HEK293 (cell line): ENCODE data around the gene TPRA1.

Source experiments
- CTCF ChIA-PET: fragments of 350-600 bp; formaldehyde crosslinking; extraction: SDS; loops from one replicate; lab custom pipeline; 2021; ENCODE audit warnings: antibody characterized with exemption; lab: Yijun Ruan, JAX
- POLR2A ChIA-PET: fragments of 300-600 bp; formaldehyde crosslinking; extraction: SDS; loops from one replicate; lab custom pipeline; 2020; ENCODE audit warnings: antibody characterized with exemption, inconsistent platforms; lab: Yijun Ruan, JAX
- H3K27ac ChIP-seq: fragments of 200-500 bp; sonication (Bioruptor generic); 2 replicates; pipeline ENCODE4 v1.5.1; 2014; ENCODE audit warnings: low read depth, low read length, control low read depth, inconsistent platforms; ENCODE audit errors: extremely low read depth
- H3K36me3 ChIP-seq, 2 experiments: fragments of 200-500 bp in 1 of 2; sonication (Bioruptor generic) in 1 of 2; 1 replicate in 1 of 2; 2 replicates in 1 of 2; pipeline ENCODE4 v1.5.1; 2014 to 2017; ENCODE audit warnings: inconsistent platforms in 2 of 2, low read length in 2 of 2; ENCODE audit not compliant: control insufficient read depth in 2 of 2, insufficient read depth in 1 of 2
- H3K4me1 ChIP-seq: fragments of 200-500 bp; sonication (Bioruptor generic); 2 replicates; pipeline ENCODE4 v1.5.1; 2014; ENCODE audit warnings: mild to moderate bottlenecking, low read length, inconsistent platforms; ENCODE audit not compliant: control insufficient read depth, insufficient read depth
- H3K4me3 ChIP-seq: 2 replicates; pipeline ENCODE4 v1.5.1; 2011; ENCODE audit warnings: low read depth, mild to moderate bottlenecking, control low read depth, low read length, moderate library complexity
- H3K9me3 ChIP-seq: fragments of 200-500 bp; sonication (Bioruptor generic); 2 replicates; pipeline ENCODE4 v1.5.1; 2014; ENCODE audit warnings: low read depth, low read length, inconsistent platforms; ENCODE audit not compliant: control insufficient read depth, insufficient read depth
- AEBP2 ChIP-seq: fragments of 450-650 bp; formaldehyde crosslinking; IDR thresholded peaks from 2 replicates; pipeline ENCODE4 v1.5.1; 2016; ENCODE audit warnings: missing biosample characterization, missing genetic modification characterization, borderline replicate concordance
- OSR2 ChIP-seq: fragments of 450-650 bp; formaldehyde crosslinking; IDR thresholded peaks from 2 replicates; pipeline ENCODE4 v1.5.1; 2016; ENCODE audit warnings: missing biosample characterization, missing genetic modification characterization
- SCRT2 ChIP-seq: fragments of 450-650 bp; formaldehyde crosslinking; IDR thresholded peaks from 2 replicates; pipeline ENCODE4 v1.5.1; 2016; ENCODE audit warnings: missing biosample characterization, missing genetic modification characterization
- SP2 ChIP-seq: fragments of 450-650 bp; formaldehyde crosslinking; IDR thresholded peaks from 2 replicates; pipeline ENCODE4 v1.5.1; 2016; ENCODE audit warnings: missing biosample characterization, missing genetic modification characterization
- WT1 ChIP-seq: fragments of 450-650 bp; formaldehyde crosslinking; IDR thresholded peaks from 2 replicates; pipeline ENCODE4 v1.5.1; 2016; ENCODE audit warnings: missing biosample characterization, missing genetic modification characterization
- ZNF133 ChIP-seq: fragments of 450-650 bp; formaldehyde crosslinking; IDR thresholded peaks from 2 replicates; pipeline ENCODE4 v1.5.1; 2016; ENCODE audit warnings: missing biosample characterization, missing genetic modification characterization
- ZNF23 ChIP-seq: fragments of 450-650 bp; formaldehyde crosslinking; IDR thresholded peaks from 2 replicates; pipeline ENCODE4 v1.5.1; 2016; ENCODE audit warnings: missing biosample characterization, missing genetic modification characterization, borderline replicate concordance
- ZNF280D ChIP-seq: fragments of 450-650 bp; formaldehyde crosslinking; IDR thresholded peaks from 2 replicates; pipeline ENCODE4 v1.5.1; 2016; ENCODE audit warnings: missing biosample characterization, missing genetic modification characterization
- ZNF292 ChIP-seq: fragments of 450-650 bp; formaldehyde crosslinking; IDR thresholded peaks from 2 replicates; pipeline ENCODE4 v1.5.1; 2016; ENCODE audit warnings: low read depth, missing biosample characterization, missing genetic modification characterization, borderline replicate concordance
- ZNF341 ChIP-seq: fragments of 450-650 bp; formaldehyde crosslinking; IDR thresholded peaks from 2 replicates; pipeline ENCODE4; 2016; ENCODE audit warnings: low read depth, missing biosample characterization, missing genetic modification characterization
- ZNF513 ChIP-seq: fragments of 450-650 bp; IDR thresholded peaks from 2 replicates; pipeline ENCODE4 v1.5.1; 2018; ENCODE audit warnings: missing biosample characterization, missing genetic modification characterization
- ZNF548 ChIP-seq: fragments of 450-650 bp; formaldehyde crosslinking; IDR thresholded peaks from 2 replicates; pipeline ENCODE4 v1.5.1; 2016; ENCODE audit warnings: missing biosample characterization, missing genetic modification characterization
- ZNF600 ChIP-seq: fragments of 450-650 bp; formaldehyde crosslinking; IDR thresholded peaks from 2 replicates; pipeline ENCODE4 v1.5.1; 2016; ENCODE audit warnings: missing biosample characterization, missing genetic modification characterization
- ZNF626 ChIP-seq: fragments of 450-650 bp; sonication (Bioruptor Pico); formaldehyde crosslinking; IDR thresholded peaks from 2 replicates; pipeline ENCODE4 v1.5.1; 2018; ENCODE audit warnings: missing biosample characterization, missing genetic modification characterization, inconsistent platforms
- ZNF658 ChIP-seq: fragments of 450-650 bp; formaldehyde crosslinking; IDR thresholded peaks from 2 replicates; pipeline ENCODE4; 2016; ENCODE audit warnings: missing biosample characterization, missing genetic modification characterization
- ZNF664 ChIP-seq: fragments of 450-650 bp; formaldehyde crosslinking; IDR thresholded peaks from 2 replicates; pipeline ENCODE4 v1.5.1; 2016; ENCODE audit warnings: missing biosample characterization, missing genetic modification characterization
- ZNF791 ChIP-seq: fragments of 450-650 bp; formaldehyde crosslinking; IDR thresholded peaks from 2 replicates; pipeline ENCODE4 v1.5.1; 2016; ENCODE audit warnings: missing biosample characterization, missing genetic modification characterization
- ZNF830 ChIP-seq: fragments of 450-650 bp; IDR thresholded peaks from 2 replicates; pipeline ENCODE4 v1.5.0; 2018; ENCODE audit warnings: missing biosample characterization, missing genetic modification characterization, low read depth, mild to moderate bottlenecking, moderate library complexity
- ZSCAN5A ChIP-seq: fragments of 450-650 bp; formaldehyde crosslinking; IDR thresholded peaks from 2 replicates; pipeline ENCODE4 v1.5.1; 2016; ENCODE audit warnings: missing biosample characterization, missing genetic modification characterization
- ZXDB ChIP-seq: fragments of 450-650 bp; formaldehyde crosslinking; IDR thresholded peaks from 2 replicates; pipeline ENCODE4 v1.5.1; 2016; ENCODE audit warnings: missing biosample characterization, missing genetic modification characterization
- TF ChIP-seq, protein P1 (sequence below): fragments of 450-650 bp; formaldehyde crosslinking; IDR thresholded peaks from 2 replicates; pipeline ENCODE4 v1.5.1; 2016; ENCODE audit warnings: missing biosample characterization, missing genetic modification characterization
- TF ChIP-seq, protein P2 (sequence below): fragments of 450-650 bp; formaldehyde crosslinking; IDR thresholded peaks from 2 replicates; pipeline ENCODE4 v1.5.1; 2016; ENCODE audit warnings: missing biosample characterization, missing genetic modification characterization

TPRA1 gene

DNA sequence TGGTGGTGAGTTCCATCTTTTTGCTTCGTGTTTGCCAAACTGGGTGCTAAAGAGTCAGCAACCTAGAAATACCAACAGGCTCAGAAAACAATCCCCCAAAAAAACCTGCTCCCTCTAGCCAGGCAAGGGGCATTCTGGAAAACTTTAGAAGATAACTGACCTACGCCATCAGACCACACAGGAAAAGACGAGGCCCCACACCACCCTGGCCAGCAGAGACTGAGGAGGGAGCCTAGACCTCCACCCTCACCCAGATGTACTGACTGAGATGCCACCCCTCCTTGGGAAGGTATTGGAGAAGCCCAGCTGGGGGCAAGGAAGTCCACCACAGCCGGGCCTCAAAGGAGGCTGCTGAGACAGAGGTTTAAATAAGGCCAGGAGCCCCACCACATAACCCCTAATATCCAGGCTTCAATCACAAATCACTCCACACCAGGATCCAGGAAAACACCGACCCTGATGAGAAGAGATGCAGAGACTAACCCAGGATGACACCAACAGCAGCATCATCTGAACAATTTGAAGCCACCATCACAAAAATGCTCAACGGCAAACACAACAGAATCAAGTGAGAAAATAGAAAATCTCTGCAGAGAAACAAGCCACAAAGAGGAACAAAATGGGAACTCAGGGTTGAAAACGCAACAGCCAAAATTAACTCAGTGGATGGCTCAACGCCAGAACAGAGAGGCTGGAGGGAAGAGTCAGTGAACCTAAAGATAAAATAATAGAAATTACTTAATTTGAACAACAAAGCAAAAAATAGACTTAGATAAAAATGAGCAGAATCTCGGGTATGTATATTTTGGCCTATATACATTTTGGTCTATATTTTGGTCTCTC, 61.0 kb downstream of the TPRA1 start:
- no peaks in the 10 kb centered on the region for H3K9me3 ChIP-seq
- CTCF ChIA-PET = interaction anchor here (0.7 kb wide), 1 partner anchor 155 kb away, joined by 5 read pairs; no protein-coding TSS in a partner anchor
- TF ChIP-seq ZXDB = no peak
- TF ChIP-seq ZNF658 (tag by site-specific recombination) = no peak
- no peak for TF ChIP-seq ZNF791 (tag by site-specific recombination)
- no peak for TF ChIP-seq ZNF626 (tag by site-specific recombination)
- TF ChIP-seq, protein P1, sequence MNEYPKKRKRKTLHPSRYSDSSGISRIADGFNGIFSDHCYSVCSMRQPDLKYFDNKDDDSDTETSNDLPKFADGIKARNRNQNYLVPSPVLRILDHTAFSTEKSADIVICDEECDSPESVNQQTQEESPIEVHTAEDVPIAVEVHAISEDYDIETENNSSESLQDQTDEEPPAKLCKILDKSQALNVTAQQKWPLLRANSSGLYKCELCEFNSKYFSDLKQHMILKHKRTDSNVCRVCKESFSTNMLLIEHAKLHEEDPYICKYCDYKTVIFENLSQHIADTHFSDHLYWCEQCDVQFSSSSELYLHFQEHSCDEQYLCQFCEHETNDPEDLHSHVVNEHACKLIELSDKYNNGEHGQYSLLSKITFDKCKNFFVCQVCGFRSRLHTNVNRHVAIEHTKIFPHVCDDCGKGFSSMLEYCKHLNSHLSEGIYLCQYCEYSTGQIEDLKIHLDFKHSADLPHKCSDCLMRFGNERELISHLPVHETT (tag by site-specific recombination) = no peak
- no peak for TF ChIP-seq ZNF664 (tag by site-specific recombination)
- TF ChIP-seq AEBP2 (tag by site-specific recombination) = no peak
- TF ChIP-seq ZNF292 (tag by site-specific recombination) = no peak
- TF ChIP-seq WT1 (tag by site-specific recombination) = no peak
- no peak for TF ChIP-seq ZNF23 (tag by site-specific recombination)
- no peak for TF ChIP-seq ZNF133 (tag by site-specific recombination)
- TF ChIP-seq ZSCAN5A (tag by site-specific recombination) = no peak
- no peak for TF ChIP-seq ZNF548 (tag by site-specific recombination)
- TF ChIP-seq ZNF830 = no peak
- no peak for TF ChIP-seq ZNF513 (tag by site-specific recombination)
- TF ChIP-seq, all 188 proteins: peak for 0
- POLR2A ChIA-PET = no interaction called here
- Histone ChIP-seq H3K27ac (no peak overlapping the region), H3K36me3 (no peaks in the 10 kb centered on the region), H3K4me1 (no peaks in the 10 kb centered on the region), H3K4me3 (no peak overlapping the region)

DNA sequence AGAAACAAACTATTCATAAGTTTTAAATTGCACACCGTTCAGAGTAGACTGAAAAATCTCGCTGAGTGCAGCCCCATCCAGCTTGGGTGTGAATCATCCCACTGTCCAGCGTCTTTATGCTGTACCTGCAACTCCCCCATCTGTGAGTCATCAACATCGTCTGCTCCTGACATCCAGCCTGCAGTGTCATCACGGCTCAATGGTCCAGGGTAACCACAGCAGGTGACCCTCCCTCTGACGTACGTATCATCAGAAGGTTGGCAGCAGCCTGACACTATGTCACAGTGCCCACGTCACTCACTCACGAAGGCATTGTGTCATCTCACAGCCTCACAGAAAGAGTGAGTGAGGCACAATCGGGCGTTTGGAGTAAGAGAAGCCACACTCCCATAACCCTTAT, 65.2 kb downstream of the TPRA1 start:
- Histone ChIP-seq H3K4me3 (no peak overlapping the region), H3K27ac (no peak overlapping the region), H3K36me3 (no peaks in the 10 kb centered on the region), H3K4me1 (no peaks in the 10 kb centered on the region), H3K9me3 (no peaks in the 10 kb centered on the region)
- CTCF ChIA-PET = no interaction called here
- POLR2A ChIA-PET = no interaction called here
- TF ChIP-seq, protein P2, sequence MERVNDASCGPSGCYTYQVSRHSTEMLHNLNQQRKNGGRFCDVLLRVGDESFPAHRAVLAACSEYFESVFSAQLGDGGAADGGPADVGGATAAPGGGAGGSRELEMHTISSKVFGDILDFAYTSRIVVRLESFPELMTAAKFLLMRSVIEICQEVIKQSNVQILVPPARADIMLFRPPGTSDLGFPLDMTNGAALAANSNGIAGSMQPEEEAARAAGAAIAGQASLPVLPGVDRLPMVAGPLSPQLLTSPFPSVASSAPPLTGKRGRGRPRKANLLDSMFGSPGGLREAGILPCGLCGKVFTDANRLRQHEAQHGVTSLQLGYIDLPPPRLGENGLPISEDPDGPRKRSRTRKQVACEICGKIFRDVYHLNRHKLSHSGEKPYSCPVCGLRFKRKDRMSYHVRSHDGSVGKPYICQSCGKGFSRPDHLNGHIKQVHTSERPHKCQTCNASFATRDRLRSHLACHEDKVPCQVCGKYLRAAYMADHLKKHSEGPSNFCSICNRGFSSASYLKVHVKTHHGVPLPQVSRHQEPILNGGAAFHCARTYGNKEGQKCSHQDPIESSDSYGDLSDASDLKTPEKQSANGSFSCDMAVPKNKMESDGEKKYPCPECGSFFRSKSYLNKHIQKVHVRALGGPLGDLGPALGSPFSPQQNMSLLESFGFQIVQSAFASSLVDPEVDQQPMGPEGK = no peak
- TF ChIP-seq, protein P1 (tag by site-specific recombination) = peak; percentile 89
- peak; percentile 72; the same call in 1 of the 2 replicates for TF ChIP-seq ZNF600
- no peak for TF ChIP-seq ZNF280D (tag by site-specific recombination)
- no peak for TF ChIP-seq ZNF341 (tag by site-specific recombination)
- TF ChIP-seq SCRT2 (tag by site-specific recombination) = no peak
- peak; percentile 32; the same call in 1 of the 2 replicates for TF ChIP-seq SP2 (tag by site-specific recombination)
- no peak for TF ChIP-seq OSR2
